BJ (cell line): ENCODE results near the gene KRTAP10-4. TPM values are rescaled to one million over a fixed set of nuclear protein-coding genes. Genes with fewer than 3 reads are reported as not detected.

Experiments
- CTCF ChIA-PET: fragments of 350-600 bp; formaldehyde crosslinking; extraction: SDS; loops from one replicate; lab custom pipeline; 2021; ENCODE audit warnings: antibody characterized with exemption, inconsistent platforms; lab: Yijun Ruan, JAX
- POLR2A ChIA-PET: fragments of 300-600 bp; sonication (Branson Sonifier 250); formaldehyde crosslinking; extraction: SDS; loops from one replicate; lab custom pipeline; 2021; ENCODE audit warnings: antibody characterized with exemption; lab: Charles Lee
- DNase-seq: peaks from one replicate; pipeline ENCODE4 v3.0.0-alpha.2; 2011; ENCODE audit warnings: low read depth
- H3K27me3 ChIP-seq: 2 replicates; pipeline ENCODE4 v1.6.0; 2011; ENCODE audit warnings: low read length; ENCODE audit not compliant: control insufficient read depth, insufficient read depth
- H3K36me3 ChIP-seq: 2 replicates; pipeline ENCODE4 v1.5.1; 2011; ENCODE audit warnings: low read length; ENCODE audit not compliant: control insufficient read depth, insufficient read depth
- H3K4me3 ChIP-seq: 2 replicates; pipeline ENCODE4 v1.5.1; 2011; ENCODE audit warnings: low read depth, mild to moderate bottlenecking, control low read depth, low read length
- CTCF ChIP-seq: IDR thresholded peaks from 2 replicates; pipeline ENCODE4 v1.5.1; 2011; ENCODE audit warnings: low read depth, mild to moderate bottlenecking, control low read depth, inconsistent platforms, low read length, moderate library complexity; ENCODE audit not compliant: insufficient read depth
- polyA plus RNA-seq: library from polyadenylated mRNA; depleted of rRNA; stranded (reverse); fragments of >200 nt; gene quantifications from 2 replicates; pipeline ENCODE4 v1.2.3, GENCODE V29; 2011

KRTAP10-4 gene
- polyA plus RNA-seq, 1 experiment, result not detected

- POLR2A ChIA-PET, result no interaction called here
These were observed 46.2 kb upstream of the KRTAP10-4 start for GRCh38 chr21:44527156-44527982.

GRCh38 chr21:44527983-44528633 is 45.4 kb upstream of the KRTAP10-4 start:
- Histone ChIP-seq H3K27me3 (no peaks in the 10 kb centered on the region), H3K36me3 (no peaks in the 10 kb centered on the region), H3K4me3 (no peak overlapping the region)
- POLR2A ChIA-PET, result no interaction called here
- CTCF ChIA-PET, result no interaction called here
- no peak for TF ChIP-seq CTCF
- no peak for DNase-seq

More at GRCh38 chr21:44527156-44527982, 46.2 kb upstream of the KRTAP10-4 start:
- CTCF ChIA-PET, result no interaction called here
- Histone ChIP-seq H3K27me3 (no peaks in the 10 kb centered on the region), H3K36me3 (no peaks in the 10 kb centered on the region), H3K4me3 (no peak overlapping the region)
- TF ChIP-seq CTCF, result no peak
- DNase-seq, result no peak

GRCh38 chr21:44528634-44528995 is 44.9 kb upstream of the KRTAP10-4 start:
- POLR2A ChIA-PET, result no interaction called here
- no peak for TF ChIP-seq CTCF

GRCh38 chr21:44529011-44529421 is 44.5 kb upstream of the KRTAP10-4 start:
- no peak for DNase-seq
- Histone ChIP-seq H3K4me3 (no peak overlapping the region), H3K27me3 (no peaks in the 10 kb centered on the region), H3K36me3 (no peaks in the 10 kb centered on the region)
- ChIA-PET POLR2A (no interaction called here), CTCF (no interaction called here)
- TF ChIP-seq CTCF, result no peak

More at GRCh38 chr21:44528634-44528995, 44.9 kb upstream of the KRTAP10-4 start:
- no peaks in the 10 kb centered on the region for H3K36me3 ChIP-seq
- no peak for DNase-seq
- H3K4me3 ChIP-seq, result no peak overlapping the region
- CTCF ChIA-PET, result no interaction called here
- H3K27me3 ChIP-seq, result no peaks in the 10 kb centered on the region

- CTCF ChIA-PET, result no interaction called here
- no peak for DNase-seq
These were observed 43.9 kb upstream of the KRTAP10-4 start for GRCh38 chr21:44529503-44530125.

More at GRCh38 chr21:44529503-44530125, 43.9 kb upstream of the KRTAP10-4 start:
- Histone ChIP-seq H3K36me3 (no peaks in the 10 kb centered on the region), H3K27me3 (no peaks in the 10 kb centered on the region), H3K4me3 (no peak overlapping the region)
- POLR2A ChIA-PET, result no interaction called here
- TF ChIP-seq CTCF, result no peak
